ENCODE measurements around the gene PAK4. TPM values are rescaled to one million over a fixed set of nuclear protein-coding genes. Genes with fewer than 3 reads are reported as not detected.

The PAK4 gene
- polyA plus RNA-seq, 1 donor (not counting 4 experiments of a cell fraction or from before 2014, with no cell fraction given), result 11.2 TPM

GRCh38 chr19:39173502-39173991 is 48.0 kb downstream of the PAK4 start:
- Histone ChIP-seq H3K4me3 (ENCODE audit: control insufficient read depth in 2 of 3, extremely low read depth in 1 of 3, insufficient read depth in 2 of 3, low read depth in 1 of 3, low read length in 3 of 3) (no peak overlapping the region), H3K4me1 (ENCODE audit: control insufficient read depth, extremely low read depth, insufficient read depth, low read length) (no peaks in the 10 kb centered on the region), H3K27ac (ENCODE audit: control insufficient read depth, insufficient read depth, low read length) (no peak overlapping the region), H3K9me1 (ENCODE audit: control insufficient read depth, extremely low read depth, insufficient read depth, low read length) (no peaks in the 10 kb centered on the region), H3K79me2 (ENCODE audit: control insufficient read depth, insufficient read depth, low read length) (no peaks in the 10 kb centered on the region), H3K9ac (ENCODE audit: control insufficient read depth, extremely low read depth, insufficient read depth, low read length) (no peak overlapping the region), H4K20me1 (ENCODE audit: control insufficient read depth, extremely low read depth, insufficient read depth, low read length) (no peaks in the 10 kb centered on the region), H3K27me3 (ENCODE audit: control insufficient read depth, extremely low read depth, insufficient read depth, low read length) (no peaks in the 10 kb centered on the region), H3K4me2 (ENCODE audit: control insufficient read depth, extremely low read depth, insufficient read depth, low read depth, low read length) (no peak overlapping the region), H3K9me3 (ENCODE audit: control insufficient read depth, low read depth, low read length) (no peaks in the 10 kb centered on the region), H2AFZ (ENCODE audit: control insufficient read depth, low read length) (no peak overlapping the region), H3K36me3 (ENCODE audit: control insufficient read depth in 2 of 2, extremely low read depth in 1 of 2, insufficient read depth in 2 of 2, low read length in 2 of 2) (peaks cover 0 to 29% of the 10 kb centered on the region in 2 experiments)
- no peak for DNase-seq (ENCODE audit: low read depth, low spot score)
- no peak for FAIRE-seq
- no peak for TF ChIP-seq CTCF (optimal IDR thresholded peaks at IDR 0.05 in 1 of 3, IDR thresholded peaks at IDR 0.05 in 1 of 3, conservative IDR thresholded peaks at IDR 0.05 in 1 of 3; ENCODE audit: extremely low read depth in 1 of 3, insufficient read depth in 2 of 3, low read length in 3 of 3)
- TF ChIP-seq EZH2 (IDR thresholded peaks at IDR 0.05; ENCODE audit: low read length), result no peak
- dilution Hi-C loops (cut with MboI; ENCODE audit: extremely low pct_ligation_motif_present, low sequenced_read_pairs), result no loop called here

GRCh38 chr19:39174142-39174541 is 48.6 kb downstream of the PAK4 start:
- Histone ChIP-seq H3K4me1 (ENCODE audit: control insufficient read depth, extremely low read depth, insufficient read depth, low read length) (no peaks in the 10 kb centered on the region), H3K9ac (ENCODE audit: control insufficient read depth, extremely low read depth, insufficient read depth, low read length) (no peak overlapping the region), H3K9me1 (ENCODE audit: control insufficient read depth, extremely low read depth, insufficient read depth, low read length) (no peaks in the 10 kb centered on the region), H3K27ac (ENCODE audit: control insufficient read depth, insufficient read depth, low read length) (no peak overlapping the region), H2AFZ (ENCODE audit: control insufficient read depth, low read length) (no peak overlapping the region), H3K27me3 (ENCODE audit: control insufficient read depth, extremely low read depth, insufficient read depth, low read length) (no peaks in the 10 kb centered on the region), H3K36me3 (ENCODE audit: control insufficient read depth in 2 of 2, extremely low read depth in 1 of 2, insufficient read depth in 2 of 2, low read length in 2 of 2) (peaks cover 0 to 30% of the 10 kb centered on the region in 2 experiments), H3K4me2 (ENCODE audit: control insufficient read depth, extremely low read depth, insufficient read depth, low read depth, low read length) (no peak overlapping the region), H3K79me2 (ENCODE audit: control insufficient read depth, insufficient read depth, low read length) (no peaks in the 10 kb centered on the region), H3K4me3 (ENCODE audit: control insufficient read depth in 2 of 3, extremely low read depth in 1 of 3, insufficient read depth in 2 of 3, low read depth in 1 of 3, low read length in 3 of 3) (no peak overlapping the region), H3K9me3 (ENCODE audit: control insufficient read depth, low read depth, low read length) (no peaks in the 10 kb centered on the region), H4K20me1 (ENCODE audit: control insufficient read depth, extremely low read depth, insufficient read depth, low read length) (no peaks in the 10 kb centered on the region)
- FAIRE-seq (no peak), DNase-seq (ENCODE audit: low read depth, low spot score) (no peak)
- TF ChIP-seq EZH2 (IDR thresholded peaks at IDR 0.05; ENCODE audit: low read length), result no peak
- dilution Hi-C loops (cut with MboI; ENCODE audit: extremely low pct_ligation_motif_present, low sequenced_read_pairs), result no loop called here
